Endodermal cell (in vitro differentiated cells): ENCODE measurements around the gene KIF9. TPM values are rescaled to one million over a fixed set of nuclear protein-coding genes. Genes with fewer than 3 reads are reported as not detected.

Experiments
- DNase-seq: peaks from one replicate; pipeline ENCODE4 v3.0.0-alpha.2; 2017
- H3K27ac ChIP-seq: 2 replicates; pipeline ENCODE4 v1.5.1; 2013; ENCODE audit warnings: mild to moderate bottlenecking, low read depth, low read length, moderate library complexity
- H3K27me3 ChIP-seq: 2 replicates; pipeline ENCODE4 v1.6.1; 2013; ENCODE audit warnings: mild to moderate bottlenecking, low read length, moderate library complexity; ENCODE audit not compliant: insufficient read depth, control insufficient read depth, poor library complexity, severe bottlenecking
- H3K36me3 ChIP-seq: 2 replicates; pipeline ENCODE4 v1.7.0; 2013; ENCODE audit warnings: mild to moderate bottlenecking, low read length, moderate library complexity; ENCODE audit not compliant: control insufficient read depth, insufficient read depth
- H3K4me1 ChIP-seq: one replicate; pipeline ENCODE4 v1.7.0; 2013; ENCODE audit warnings: low read length; ENCODE audit not compliant: control insufficient read depth, insufficient read depth
- H3K4me3 ChIP-seq: 2 replicates; pipeline ENCODE4 v1.5.1; 2013; ENCODE audit warnings: mild to moderate bottlenecking, low read length, moderate library complexity
- H3K9ac ChIP-seq: 2 replicates; pipeline ENCODE4 v1.6.1; 2013; ENCODE audit warnings: mild to moderate bottlenecking, low read length, moderate library complexity; ENCODE audit not compliant: poor library complexity, severe bottlenecking; ENCODE audit errors: extremely low read depth
- H3K9me3 ChIP-seq: 2 replicates; pipeline ENCODE4 v1.6.1; 2013; ENCODE audit warnings: mild to moderate bottlenecking, low read length, moderate library complexity; ENCODE audit not compliant: control insufficient read depth
- H3K27ac Mint-ChIP-seq: 2 replicates; pipeline ENCODE4 v1.8.0; 2020; ENCODE audit warnings: mixed read lengths
- H3K27me3 Mint-ChIP-seq: 2 replicates; pipeline ENCODE4 v1.8.0; 2021; ENCODE audit warnings: mild to moderate bottlenecking, mixed read lengths; ENCODE audit not compliant: insufficient read depth
- H3K36me3 Mint-ChIP-seq: 2 replicates; pipeline ENCODE4 v1.8.0; 2020; ENCODE audit warnings: low read depth, mixed read lengths
- H3K4me1 Mint-ChIP-seq: 2 replicates; pipeline ENCODE4 v1.8.0; 2020; ENCODE audit warnings: mixed read lengths
- H3K4me3 Mint-ChIP-seq: 2 replicates; pipeline ENCODE4 v1.8.0; 2020; ENCODE audit warnings: mild to moderate bottlenecking, moderate library complexity, mixed read lengths
- H3K9me3 Mint-ChIP-seq: 2 replicates; pipeline ENCODE4 v1.8.0; 2020; ENCODE audit warnings: mild to moderate bottlenecking, mixed read lengths
- WGBS, 2 experiments: methylation state at CpG; one replicate each; pipeline versions ENCODE4 v1.1.5 to v1.1.7; 2013; ENCODE audit warnings: missing lambda C conversion rate in 2 of 2, mixed read lengths in 1 of 2; ENCODE audit not compliant: insufficient coverage in 1 of 2, insufficient read length in 1 of 2; 5-methylcytosine and 5-hydroxymethylcytosine counted together
- total RNA-seq, 2 donors: library from RNA; stranded (reverse); fragmentation: NEBNext Ultra II Directional in 1 of 2; extraction: Animal tissue kit (Norgen Biotek cat#: 25700) in 1 of 2; gene quantifications; 2 replicates in 1 of 2; 3 replicates in 1 of 2; pipeline ENCODE4 v1.2.1, GENCODE V29; 2021
- TF ChIP-seq, protein P1 (sequence below): fragments of 200-600 bp; sonication (generic); conservative IDR thresholded peaks from 2 replicates; pipeline ENCODE4 v1.5.0; 2021; ENCODE audit warnings: antibody characterized with exemption, mild to moderate bottlenecking

KIF9 gene
- total RNA-seq, 2 donors from 2014 or later = 9.9 TPM

GRCh38 chr3:47280519-47280918 is 2.1 kb downstream of the KIF9 start:
- H3K27me3 ChIP-seq = no peaks in the 10 kb centered on the region
- Mint-ChIP-seq H3K4me1 (peaks cover 13% of the 10 kb centered on the region), H3K27ac (no peak overlapping the region), H3K9me3 (no peaks in the 10 kb centered on the region), H3K36me3 (peaks cover under 1% of the 10 kb centered on the region), H3K4me3 (no peak overlapping the region), H3K27me3 (no peaks in the 10 kb centered on the region)
- 94 to 100% methylated on average over 4 to 5 of the region's 5 CpGs for WGBS, 2 experiments
- no peak for DNase-seq
- H3K9ac ChIP-seq = no peak overlapping the region
- no peaks in the 10 kb centered on the region for H3K4me1 ChIP-seq
- peaks cover 7% of the 10 kb centered on the region for H3K36me3 ChIP-seq
- H3K4me3 ChIP-seq = no peak overlapping the region
- H3K27ac ChIP-seq = no peak overlapping the region
- no peaks in the 10 kb centered on the region for H3K9me3 ChIP-seq
- TF ChIP-seq, protein P1, sequence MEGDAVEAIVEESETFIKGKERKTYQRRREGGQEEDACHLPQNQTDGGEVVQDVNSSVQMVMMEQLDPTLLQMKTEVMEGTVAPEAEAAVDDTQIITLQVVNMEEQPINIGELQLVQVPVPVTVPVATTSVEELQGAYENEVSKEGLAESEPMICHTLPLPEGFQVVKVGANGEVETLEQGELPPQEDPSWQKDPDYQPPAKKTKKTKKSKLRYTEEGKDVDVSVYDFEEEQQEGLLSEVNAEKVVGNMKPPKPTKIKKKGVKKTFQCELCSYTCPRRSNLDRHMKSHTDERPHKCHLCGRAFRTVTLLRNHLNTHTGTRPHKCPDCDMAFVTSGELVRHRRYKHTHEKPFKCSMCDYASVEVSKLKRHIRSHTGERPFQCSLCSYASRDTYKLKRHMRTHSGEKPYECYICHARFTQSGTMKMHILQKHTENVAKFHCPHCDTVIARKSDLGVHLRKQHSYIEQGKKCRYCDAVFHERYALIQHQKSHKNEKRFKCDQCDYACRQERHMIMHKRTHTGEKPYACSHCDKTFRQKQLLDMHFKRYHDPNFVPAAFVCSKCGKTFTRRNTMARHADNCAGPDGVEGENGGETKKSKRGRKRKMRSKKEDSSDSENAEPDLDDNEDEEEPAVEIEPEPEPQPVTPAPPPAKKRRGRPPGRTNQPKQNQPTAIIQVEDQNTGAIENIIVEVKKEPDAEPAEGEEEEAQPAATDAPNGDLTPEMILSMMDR = no peak

GRCh38 chr3:47276558-47276957 is 6.0 kb downstream of the KIF9 start:
- no peaks in the 10 kb centered on the region for H3K27me3 ChIP-seq
- no peak overlapping the region for H3K4me3 Mint-ChIP-seq
- no peak overlapping the region for H3K27ac ChIP-seq
- H3K9ac ChIP-seq = no peak overlapping the region
- no peaks in the 10 kb centered on the region for H3K4me1 ChIP-seq
- H3K36me3 Mint-ChIP-seq = peaks cover 5% of the 10 kb centered on the region
- no peaks in the 10 kb centered on the region for H3K27me3 Mint-ChIP-seq
- H3K4me1 Mint-ChIP-seq = peaks cover 7% of the 10 kb centered on the region
- WGBS, 2 experiments = 94 to 100% methylated on average over 2 to 4 of the region's 4 CpGs
- H3K9me3 Mint-ChIP-seq = no peaks in the 10 kb centered on the region
- H3K9me3 ChIP-seq = no peaks in the 10 kb centered on the region
- peaks cover 7% of the 10 kb centered on the region for H3K36me3 ChIP-seq
- TF ChIP-seq, protein P1 = no peak
- H3K4me3 ChIP-seq = no peak overlapping the region
- no peak for DNase-seq
- no peak overlapping the region for H3K27ac Mint-ChIP-seq

- H3K4me3 Mint-ChIP-seq = no peak overlapping the region
- no peak for DNase-seq
- no peak overlapping the region for H3K4me3 ChIP-seq
- no peaks in the 10 kb centered on the region for H3K9me3 Mint-ChIP-seq
- WGBS, 2 experiments = 93 to 100% methylated on average over 1 to 2 of the region's 2 CpGs
- no peaks in the 10 kb centered on the region for H3K27me3 ChIP-seq
- H3K27me3 Mint-ChIP-seq = no peaks in the 10 kb centered on the region
- TF ChIP-seq, protein P1 = no peak
- H3K27ac Mint-ChIP-seq = no peak overlapping the region
- no peak overlapping the region for H3K9ac ChIP-seq
- H3K9me3 ChIP-seq = no peaks in the 10 kb centered on the region
- peaks cover 9% of the 10 kb centered on the region for H3K36me3 Mint-ChIP-seq
- H3K4me1 ChIP-seq = no peaks in the 10 kb centered on the region
- H3K27ac ChIP-seq = no peak overlapping the region
- peaks cover 11% of the 10 kb centered on the region for H3K36me3 ChIP-seq
- H3K4me1 Mint-ChIP-seq = no peaks in the 10 kb centered on the region
Measured at GRCh38 chr3:47274652-47275051, 7.9 kb downstream of the KIF9 start.
